NCI-H1694 treated with DMSO at 0.1 percent for 48 hours (cell line): ENCODE data around the gene ANO1.

Source experiments
- DNase-seq: peaks from one replicate; lab custom pipeline; 2025; lab: John Stamatoyannopoulos, UW

The ANO1 gene

GRCh38 chr11:70095541-70096252 lies 17.6 kb downstream of the ANO1 start:
- DNase-seq, result no peak

GRCh38 chr11:70097783-70098563 lies 19.9 kb downstream of the ANO1 start:
- DNase-seq, result no peak

GRCh38 chr11:70098936-70099335 lies 20.8 kb downstream of the ANO1 start:
- no peak for DNase-seq

- no peak for DNase-seq
These were observed 21.6 kb downstream of the ANO1 start for GRCh38 chr11:70099578-70100279.

GRCh38 chr11:70100280-70100603 lies 22.1 kb downstream of the ANO1 start:
- DNase-seq, result no peak

- DNase-seq, result no peak
These were observed 22.7 kb downstream of the ANO1 start for GRCh38 chr11:70100791-70101190.

- no peak for DNase-seq
These were observed 25.3 kb downstream of the ANO1 start for GRCh38 chr11:70103256-70103975.

GRCh38 chr11:70104419-70104818 lies 26.3 kb downstream of the ANO1 start:
- DNase-seq, result no peak

GRCh38 chr11:70104961-70105360 lies 26.8 kb downstream of the ANO1 start:
- no peak for DNase-seq

- no peak for DNase-seq
These were observed 27.2 kb downstream of the ANO1 start for GRCh38 chr11:70105369-70105754.

GRCh38 chr11:70105755-70106571 lies 27.8 kb downstream of the ANO1 start:
- DNase-seq, result no peak

GRCh38 chr11:70106757-70107156 lies 28.6 kb downstream of the ANO1 start:
- DNase-seq, result no peak

GRCh38 chr11:70107191-70107590 lies 29.1 kb downstream of the ANO1 start:
- no peak for DNase-seq

GRCh38 chr11:70107756-70108155 lies 29.6 kb downstream of the ANO1 start:
- no peak for DNase-seq

- no peak for DNase-seq
These were observed 30.1 kb downstream of the ANO1 start for GRCh38 chr11:70108250-70108649.

- no peak for DNase-seq
These were observed 30.9 kb downstream of the ANO1 start for GRCh38 chr11:70109006-70109405.

GRCh38 chr11:70109903-70110302 lies 31.8 kb downstream of the ANO1 start:
- DNase-seq, result no peak

- no peak for DNase-seq
These were observed 32.5 kb downstream of the ANO1 start for GRCh38 chr11:70110538-70111055.

GRCh38 chr11:70111269-70112016 lies 33.3 kb downstream of the ANO1 start:
- no peak for DNase-seq

GRCh38 chr11:70112017-70112434 lies 33.9 kb downstream of the ANO1 start:
- no peak for DNase-seq

GRCh38 chr11:70113801-70114200 lies 35.7 kb downstream of the ANO1 start:
- DNase-seq, result no peak
